SU-DHL-6 (cell line): ENCODE measurements around the gene DLX2.

Experiments used
- H2AFZ ChIP-seq: fragments of 200-600 bp; sonication (generic); 2 replicates; pipeline ENCODE4 v1.6.1; 2014; ENCODE audit warnings: low read depth, mild to moderate bottlenecking, moderate library complexity, mixed read lengths, antibody characterized with exemption, low read length; ENCODE audit not compliant: severe bottlenecking
- H3F3A ChIP-seq: fragments of 200-600 bp; shearing (Covaris generic); 2 replicates; pipeline ENCODE4 v1.6.0; 2016; ENCODE audit warnings: antibody characterized with exemption, mild to moderate bottlenecking; ENCODE audit not compliant: insufficient read depth
- H3K27ac ChIP-seq: fragments of 200-600 bp; sonication (generic); 2 replicates; pipeline ENCODE4 v1.5.1; 2016; ENCODE audit warnings: low read depth, mild to moderate bottlenecking, low read length, moderate library complexity, mixed read lengths
- H3K27me3 ChIP-seq: fragments of 200-600 bp; sonication (generic), shearing (Covaris generic); 2 replicates; pipeline ENCODE4 v1.6.0; 2014; ENCODE audit warnings: mild to moderate bottlenecking, low read length
- H3K36me3 ChIP-seq: fragments of 200-600 bp; sonication (generic); 2 replicates; pipeline ENCODE4 v1.6.1; 2014; ENCODE audit warnings: mild to moderate bottlenecking, low read length, mixed read lengths
- H3K4me2 ChIP-seq: fragments of 300-600, 200-600 bp; shearing (Covaris generic), sonication (generic); 2 replicates; pipeline ENCODE4 v1.6.0; 2014; ENCODE audit warnings: low read length, low read depth, mild to moderate bottlenecking; ENCODE audit not compliant: poor library complexity, severe bottlenecking
- H3K4me3 ChIP-seq: fragments of 200-600 bp; sonication (generic); 2 replicates; pipeline ENCODE4 v1.5.1; 2014; ENCODE audit warnings: antibody characterized with exemption, low read length, mild to moderate bottlenecking, mixed read lengths; ENCODE audit not compliant: insufficient read depth, poor library complexity, severe bottlenecking
- H3K79me2 ChIP-seq: fragments of 200-600 bp; sonication (generic); 2 replicates; pipeline ENCODE4 v1.6.1; 2014; ENCODE audit warnings: mild to moderate bottlenecking, low read length, moderate library complexity; ENCODE audit not compliant: insufficient read depth
- H3K9ac ChIP-seq: fragments of 200-600 bp; sonication (generic); 2 replicates; pipeline ENCODE4 v1.7.0; 2014; ENCODE audit warnings: mild to moderate bottlenecking, low read length
- H3K9me2 ChIP-seq: fragments of 200-600 bp; sonication (generic); replicated peaks from 2 replicates; pipeline ENCODE4 v1.6.1; 2014; ENCODE audit warnings: low read length; ENCODE audit not compliant: insufficient read depth
- H3K9me3 ChIP-seq: fragments of 200-600 bp; sonication (generic); 2 replicates; pipeline ENCODE4 v1.6.1; 2014; ENCODE audit warnings: low read length, mixed read lengths; ENCODE audit not compliant: insufficient read depth
- H4K20me1 ChIP-seq: fragments of 200-600 bp; sonication (generic); 2 replicates; pipeline ENCODE4 v1.6.1; 2014; ENCODE audit warnings: low read depth, mild to moderate bottlenecking, antibody characterized with exemption, low read length, moderate library complexity, mixed read lengths
- EZH2phosphoT487 ChIP-seq: fragments of 200-600 bp; sonication (generic), shearing (Covaris generic); conservative IDR thresholded peaks from 2 replicates; pipeline ENCODE4 v1.6.1; 2018; ENCODE audit warnings: mild to moderate bottlenecking, antibody characterized with exemption, low read length, moderate library complexity, mixed read lengths
- TF ChIP-seq, protein P1 (sequence below): fragments of 200-600 bp; sonication (generic); IDR thresholded peaks from one replicate; pipeline ENCODE4 v1.5.1; 2017; ENCODE audit warnings: antibody characterized with exemption, mild to moderate bottlenecking, low read length, moderate library complexity; ENCODE audit not compliant: insufficient read depth, poor library complexity, severe bottlenecking

Gene DLX2

DNA sequence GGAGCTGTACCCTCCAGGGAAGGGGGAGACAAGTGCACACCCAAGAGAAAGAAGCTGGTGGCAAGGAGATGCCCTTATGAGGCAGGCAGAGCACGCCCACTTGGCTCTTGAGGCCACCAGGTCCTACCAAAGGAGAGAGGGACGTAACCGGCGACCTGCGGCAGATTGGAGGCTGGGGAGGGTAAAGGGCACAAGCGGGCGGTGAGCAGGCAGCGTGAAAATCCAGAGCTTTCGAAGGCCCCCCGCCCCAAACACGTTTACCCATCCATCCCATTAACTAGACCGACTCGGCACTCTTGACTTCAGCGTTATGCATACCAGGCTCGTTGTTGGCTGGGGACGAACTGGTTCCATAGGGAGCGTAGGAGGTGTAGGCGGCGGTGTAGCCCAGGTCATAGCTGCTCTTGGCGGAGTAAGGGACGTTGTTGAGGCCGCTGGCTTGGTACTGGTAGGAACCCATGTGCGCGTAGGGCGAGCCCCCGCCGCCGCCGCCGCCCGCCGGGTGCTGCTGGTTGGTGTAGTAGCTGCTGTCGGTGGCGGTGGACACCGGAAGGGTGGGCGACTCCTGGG is 794 bp downstream of the DLX2 start:
- H3K79me2 ChIP-seq: no peaks in the 10 kb centered on the region
- H3K4me2 ChIP-seq: peak overlapping the region; percentile 84
- no peaks in the 10 kb centered on the region for H3K9me3 ChIP-seq
- no peak for TF ChIP-seq EZH2phosphoT487
- TF ChIP-seq, protein P1, sequence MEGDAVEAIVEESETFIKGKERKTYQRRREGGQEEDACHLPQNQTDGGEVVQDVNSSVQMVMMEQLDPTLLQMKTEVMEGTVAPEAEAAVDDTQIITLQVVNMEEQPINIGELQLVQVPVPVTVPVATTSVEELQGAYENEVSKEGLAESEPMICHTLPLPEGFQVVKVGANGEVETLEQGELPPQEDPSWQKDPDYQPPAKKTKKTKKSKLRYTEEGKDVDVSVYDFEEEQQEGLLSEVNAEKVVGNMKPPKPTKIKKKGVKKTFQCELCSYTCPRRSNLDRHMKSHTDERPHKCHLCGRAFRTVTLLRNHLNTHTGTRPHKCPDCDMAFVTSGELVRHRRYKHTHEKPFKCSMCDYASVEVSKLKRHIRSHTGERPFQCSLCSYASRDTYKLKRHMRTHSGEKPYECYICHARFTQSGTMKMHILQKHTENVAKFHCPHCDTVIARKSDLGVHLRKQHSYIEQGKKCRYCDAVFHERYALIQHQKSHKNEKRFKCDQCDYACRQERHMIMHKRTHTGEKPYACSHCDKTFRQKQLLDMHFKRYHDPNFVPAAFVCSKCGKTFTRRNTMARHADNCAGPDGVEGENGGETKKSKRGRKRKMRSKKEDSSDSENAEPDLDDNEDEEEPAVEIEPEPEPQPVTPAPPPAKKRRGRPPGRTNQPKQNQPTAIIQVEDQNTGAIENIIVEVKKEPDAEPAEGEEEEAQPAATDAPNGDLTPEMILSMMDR: no peak
- peak overlapping the region; percentile 76 for H2AFZ ChIP-seq
- H3K27me3 ChIP-seq: no peaks in the 10 kb centered on the region
- peak overlapping the region; percentile 49 for H3K9ac ChIP-seq
- no peak overlapping the region for H3K27ac ChIP-seq
- peaks cover 8% of the 10 kb centered on the region; the same call in 1 of the 2 replicates for H3F3A ChIP-seq
- H3K4me3 ChIP-seq: peak overlapping the region; percentile 55
- H4K20me1 ChIP-seq: no peaks in the 10 kb centered on the region
- H3K36me3 ChIP-seq: no peaks in the 10 kb centered on the region
- no peaks in the 10 kb centered on the region for H3K9me2 ChIP-seq

DNA sequence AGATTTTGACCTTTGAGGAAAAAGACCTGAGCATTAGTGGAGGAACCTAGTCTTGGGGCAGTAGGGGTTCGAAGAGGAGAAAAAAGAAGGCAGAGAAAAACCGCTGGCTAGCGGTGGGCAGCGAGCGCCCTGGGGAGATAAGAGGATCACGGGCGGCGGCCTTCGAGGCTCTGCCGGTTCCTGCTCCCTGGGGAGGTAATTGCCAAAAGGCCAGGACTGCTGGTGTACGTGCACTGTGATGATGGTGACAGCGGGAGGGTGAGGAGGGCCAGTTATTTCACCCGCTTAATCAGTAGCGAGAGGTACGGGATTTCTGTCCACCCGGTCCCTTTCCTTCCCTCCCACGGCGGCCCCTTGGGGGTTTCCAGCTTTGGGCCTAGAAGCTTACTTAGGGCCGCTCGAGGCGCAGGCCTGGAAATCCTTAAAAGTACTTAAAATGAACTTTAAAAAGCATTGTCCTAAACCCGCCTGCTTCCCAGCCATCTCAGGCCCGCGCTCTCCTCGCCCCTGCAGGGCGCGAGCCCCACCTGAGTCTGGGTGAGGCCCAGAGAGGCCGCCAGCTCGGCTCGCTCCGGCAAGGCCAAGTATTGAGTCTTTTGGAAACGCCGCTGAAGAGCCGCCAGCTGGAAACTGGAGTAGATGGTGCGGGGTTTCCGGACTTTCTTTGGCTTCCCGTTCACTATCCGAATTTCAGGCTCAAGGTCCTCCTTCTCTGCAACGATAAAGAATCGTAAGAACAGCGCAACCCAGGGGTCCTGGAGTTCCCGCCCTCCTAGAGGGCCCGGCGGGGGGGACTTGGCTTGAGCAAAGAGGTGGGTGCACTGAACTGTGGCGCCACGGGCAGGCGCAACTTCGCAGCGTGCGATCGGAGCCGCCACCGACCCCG is 1.5 kb downstream of the DLX2 start:
- Histone ChIP-seq H2AFZ (peak overlapping the region; percentile 76), H3K79me2 (no peaks in the 10 kb centered on the region), H3K9ac (peak overlapping the region; percentile 49; the same call in 1 of the 2 replicates), H3K27ac (no peak overlapping the region), H3K9me3 (no peaks in the 10 kb centered on the region), H3F3A (peaks cover 8% of the 10 kb centered on the region; the same call in 1 of the 2 replicates), H4K20me1 (no peaks in the 10 kb centered on the region), H3K4me2 (peak overlapping the region; percentile 84), H3K27me3 (no peaks in the 10 kb centered on the region), H3K4me3 (peak overlapping the region; percentile 55), H3K9me2 (no peaks in the 10 kb centered on the region), H3K36me3 (no peaks in the 10 kb centered on the region)
- TF ChIP-seq, protein P1: no peak
- no peak for TF ChIP-seq EZH2phosphoT487

DNA sequence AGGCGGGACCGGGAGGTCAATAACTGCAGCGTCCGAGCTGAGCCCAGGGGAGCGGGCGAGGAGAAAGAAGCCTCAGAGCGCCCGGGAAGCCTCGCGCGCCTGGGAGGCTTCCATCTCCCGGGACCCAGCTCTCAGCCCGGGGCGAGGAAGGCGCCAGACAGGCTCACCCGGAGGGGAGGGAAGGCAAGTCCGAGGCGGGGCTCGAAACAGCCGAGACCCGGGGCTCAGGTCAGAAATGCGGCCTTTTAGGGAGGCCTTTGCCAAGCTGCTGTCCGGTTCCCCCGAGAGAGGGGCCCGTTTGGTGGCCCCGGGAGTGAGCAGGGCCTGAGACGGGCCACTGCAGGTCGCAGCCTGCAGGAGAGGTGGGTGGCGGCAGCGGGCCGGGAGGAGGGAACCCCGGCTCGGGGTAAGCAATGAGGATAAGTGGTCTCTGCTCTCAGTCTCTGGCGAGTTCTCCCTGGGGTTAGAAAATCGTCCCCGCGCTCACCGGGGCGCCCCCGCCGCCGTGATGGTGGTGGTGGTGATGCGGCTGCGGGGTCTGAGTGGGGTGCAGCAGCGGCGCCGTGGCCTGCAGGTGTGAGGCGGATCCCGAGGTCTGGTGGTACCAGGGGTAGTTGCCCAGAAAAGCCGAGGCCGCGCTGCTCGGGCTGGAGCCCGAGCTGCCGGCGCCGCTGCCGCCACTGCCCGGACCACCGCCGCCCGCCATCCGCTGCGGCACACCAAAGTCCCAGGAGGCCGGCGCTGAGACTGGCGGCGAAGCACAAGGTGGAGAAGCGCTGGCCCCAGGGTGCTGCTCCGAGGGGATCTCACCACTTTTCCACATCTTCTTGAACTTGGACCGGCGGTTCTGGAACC is 2.4 kb downstream of the DLX2 start:
- Histone ChIP-seq H3K36me3 (no peaks in the 10 kb centered on the region), H3K9me2 (no peaks in the 10 kb centered on the region), H4K20me1 (no peaks in the 10 kb centered on the region), H3K27ac (no peak overlapping the region), H3K9me3 (no peaks in the 10 kb centered on the region), H3K79me2 (no peaks in the 10 kb centered on the region), H3K4me2 (peak overlapping the region; percentile 84), H3K9ac (no peak overlapping the region), H3K4me3 (no peak overlapping the region), H2AFZ (no peak overlapping the region), H3K27me3 (no peaks in the 10 kb centered on the region), H3F3A (peaks cover 8% of the 10 kb centered on the region; the same call in 1 of the 2 replicates)
- TF ChIP-seq EZH2phosphoT487: no peak; the same call in 1 of the 2 replicates
- TF ChIP-seq, protein P1: no peak
